ENCODE measurements around the gene RPL12. TPM values are rescaled to one million over a fixed set of nuclear protein-coding genes. Genes with fewer than 3 reads are reported as not detected.

Gene RPL12
- total RNA-seq, 1 donor = 1,103 TPM

DNA sequence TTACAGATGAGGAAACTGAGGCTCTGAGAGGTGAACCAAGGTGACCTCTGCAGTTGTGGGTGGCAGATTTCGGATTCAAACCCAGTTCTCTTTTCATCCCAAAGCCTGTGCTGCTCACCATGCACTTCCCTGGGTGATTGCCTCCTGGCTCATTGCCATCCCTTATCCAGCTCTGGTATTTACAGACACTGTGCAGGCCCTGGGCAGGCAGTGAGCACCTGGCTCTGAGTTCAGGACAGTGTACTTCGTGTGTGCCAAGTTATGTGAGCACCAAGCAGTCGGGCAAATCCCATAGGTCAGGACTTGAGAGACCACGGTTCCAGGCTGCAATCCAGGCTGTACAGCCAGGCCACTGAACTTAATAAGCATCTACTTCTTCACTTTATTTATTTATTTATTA is 1.5 kb upstream of the RPL12 start:
- DNase-seq (ENCODE audit: insufficient read length, low spot score, missing footprints) = peak; percentile 72
- Histone ChIP-seq H3K27ac (ENCODE audit: low read depth, low read length) (no peak overlapping the region), H3K4me2 (ENCODE audit: insufficient read depth, low read length) (peak overlapping the region; percentile 96), H3K27me3 (ENCODE audit: insufficient read depth, low read length) (no peaks in the 10 kb centered on the region), H3K79me2 (ENCODE audit: insufficient read depth, low read length) (peaks cover 48% of the 10 kb centered on the region), H3K36me3 (ENCODE audit: insufficient read depth, low read length) (peaks cover 39% of the 10 kb centered on the region), H3K4me3 (ENCODE audit: insufficient read depth, low read length) (peak overlapping the region; percentile 95), H4K20me1 (ENCODE audit: insufficient read depth, low read length) (peaks cover 34% of the 10 kb centered on the region), H3K9me3 (ENCODE audit: low read depth, low read length) (no peaks in the 10 kb centered on the region), H2AFZ (ENCODE audit: low read length) (no peak overlapping the region), H3K4me1 (ENCODE audit: insufficient read depth, low read length) (peaks cover 34% of the 10 kb centered on the region)
- TF ChIP-seq, protein P1, sequence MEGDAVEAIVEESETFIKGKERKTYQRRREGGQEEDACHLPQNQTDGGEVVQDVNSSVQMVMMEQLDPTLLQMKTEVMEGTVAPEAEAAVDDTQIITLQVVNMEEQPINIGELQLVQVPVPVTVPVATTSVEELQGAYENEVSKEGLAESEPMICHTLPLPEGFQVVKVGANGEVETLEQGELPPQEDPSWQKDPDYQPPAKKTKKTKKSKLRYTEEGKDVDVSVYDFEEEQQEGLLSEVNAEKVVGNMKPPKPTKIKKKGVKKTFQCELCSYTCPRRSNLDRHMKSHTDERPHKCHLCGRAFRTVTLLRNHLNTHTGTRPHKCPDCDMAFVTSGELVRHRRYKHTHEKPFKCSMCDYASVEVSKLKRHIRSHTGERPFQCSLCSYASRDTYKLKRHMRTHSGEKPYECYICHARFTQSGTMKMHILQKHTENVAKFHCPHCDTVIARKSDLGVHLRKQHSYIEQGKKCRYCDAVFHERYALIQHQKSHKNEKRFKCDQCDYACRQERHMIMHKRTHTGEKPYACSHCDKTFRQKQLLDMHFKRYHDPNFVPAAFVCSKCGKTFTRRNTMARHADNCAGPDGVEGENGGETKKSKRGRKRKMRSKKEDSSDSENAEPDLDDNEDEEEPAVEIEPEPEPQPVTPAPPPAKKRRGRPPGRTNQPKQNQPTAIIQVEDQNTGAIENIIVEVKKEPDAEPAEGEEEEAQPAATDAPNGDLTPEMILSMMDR (IDR thresholded peaks at IDR 0.05; ENCODE audit: extremely low read depth, low read depth, low read length) = no peak

- TF ChIP-seq, protein P1 (IDR thresholded peaks at IDR 0.05; ENCODE audit: extremely low read depth, low read depth, low read length) = no peak
- Histone ChIP-seq H4K20me1 (ENCODE audit: insufficient read depth, low read length) (peaks cover 40% of the 10 kb centered on the region), H3K79me2 (ENCODE audit: insufficient read depth, low read length) (peaks cover 48% of the 10 kb centered on the region), H3K27ac (ENCODE audit: low read depth, low read length) (peak overlapping the region; percentile 92), H3K4me2 (ENCODE audit: insufficient read depth, low read length) (peak overlapping the region; percentile 96), H3K4me1 (ENCODE audit: insufficient read depth, low read length) (peaks cover 34% of the 10 kb centered on the region), H3K4me3 (ENCODE audit: insufficient read depth, low read length) (peak overlapping the region; percentile 95), H2AFZ (ENCODE audit: low read length) (peak overlapping the region; percentile 96), H3K36me3 (ENCODE audit: insufficient read depth, low read length) (peaks cover 39% of the 10 kb centered on the region), H3K9me3 (ENCODE audit: low read depth, low read length) (no peaks in the 10 kb centered on the region), H3K27me3 (ENCODE audit: insufficient read depth, low read length) (no peaks in the 10 kb centered on the region)
- DNase-seq (ENCODE audit: insufficient read length, low spot score, missing footprints) = peak; percentile 97
Observed at GRCh38 chr9:127451858-127452656, 851 bp upstream of the RPL12 start.

GRCh38 chr9:127451608-127451857 is 327 bp upstream of the RPL12 start:
- Histone ChIP-seq H3K4me1 (ENCODE audit: insufficient read depth, low read length) (peaks cover 34% of the 10 kb centered on the region), H3K79me2 (ENCODE audit: insufficient read depth, low read length) (peaks cover 48% of the 10 kb centered on the region)

GRCh38 chr9:127450243-127450760 is 904 bp downstream of the RPL12 start:
- Histone ChIP-seq H3K27me3 (ENCODE audit: insufficient read depth, low read length) (no peaks in the 10 kb centered on the region), H4K20me1 (ENCODE audit: insufficient read depth, low read length) (peaks cover 49% of the 10 kb centered on the region), H3K27ac (ENCODE audit: low read depth, low read length) (peak overlapping the region; percentile 92), H2AFZ (ENCODE audit: low read length) (no peak overlapping the region), H3K4me2 (ENCODE audit: insufficient read depth, low read length) (peak overlapping the region; percentile 96), H3K4me3 (ENCODE audit: insufficient read depth, low read length) (peak overlapping the region; percentile 95), H3K4me1 (ENCODE audit: insufficient read depth, low read length) (peaks cover 34% of the 10 kb centered on the region), H3K79me2 (ENCODE audit: insufficient read depth, low read length) (peaks cover 48% of the 10 kb centered on the region), H3K9me3 (ENCODE audit: low read depth, low read length) (peaks cover under 1% of the 10 kb centered on the region), H3K36me3 (ENCODE audit: insufficient read depth, low read length) (peaks cover 52% of the 10 kb centered on the region)
- peak; percentile 86 for DNase-seq (ENCODE audit: insufficient read length, low spot score, missing footprints)
- TF ChIP-seq, protein P1 (IDR thresholded peaks at IDR 0.05; ENCODE audit: extremely low read depth, low read depth, low read length) = no peak

More at GRCh38 chr9:127451608-127451857, 327 bp upstream of the RPL12 start:
- no peak for DNase-seq (ENCODE audit: insufficient read length, low spot score, missing footprints)
- no peaks in the 10 kb centered on the region for H3K27me3 ChIP-seq (ENCODE audit: insufficient read depth, low read length)
- peak overlapping the region; percentile 95 for H3K4me3 ChIP-seq (ENCODE audit: insufficient read depth, low read length)
- peaks cover 40% of the 10 kb centered on the region for H3K36me3 ChIP-seq (ENCODE audit: insufficient read depth, low read length)
- H2AFZ ChIP-seq (ENCODE audit: low read length) = peak overlapping the region; percentile 96
- H3K27ac ChIP-seq (ENCODE audit: low read depth, low read length) = peak overlapping the region; percentile 92
- H3K9me3 ChIP-seq (ENCODE audit: low read depth, low read length) = no peaks in the 10 kb centered on the region
- peak overlapping the region; percentile 96 for H3K4me2 ChIP-seq (ENCODE audit: insufficient read depth, low read length)
- H4K20me1 ChIP-seq (ENCODE audit: insufficient read depth, low read length) = peaks cover 45% of the 10 kb centered on the region
- TF ChIP-seq, protein P1 (IDR thresholded peaks at IDR 0.05; ENCODE audit: extremely low read depth, low read depth, low read length) = no peak

Data from osteoblast (primary cell).